Activated CD4-positive, alpha-beta T cell treated with anti-CD3 and anti-CD28 coated beads for 36 hours (primary cell): Measurements from ENCODE around the gene FBN3. TPM values are rescaled to one million over a fixed set of nuclear protein-coding genes. Genes with fewer than 3 reads are reported as not detected.

Source experiments
- ATAC-seq: fragments of 200-7000 bp; cut with Tn5 transposase; one replicate; pipeline ENCODE4 v1.10.0; 2021; ENCODE audit warnings: mild to moderate bottlenecking, moderate library complexity
- CTCF ChIA-PET: fragments of 350-600 bp; sonication (Branson Sonifier 250); formaldehyde crosslinking; loops from one replicate; lab custom pipeline; 2021; ENCODE audit warnings: antibody characterized with exemption; lab: Charles Lee
- POLR2A ChIA-PET: fragments of 350-600 bp; sonication (Branson Sonifier 250); formaldehyde crosslinking; loops from one replicate; lab custom pipeline; 2021; ENCODE audit warnings: antibody characterized with exemption, inconsistent platforms; lab: Charles Lee
- DNase-seq: peaks from one replicate; pipeline ENCODE4 v3.0.0-alpha.2; 2020
- H3K27ac Mint-ChIP-seq: one replicate; pipeline ENCODE4 v1.8.0; 2021; ENCODE audit warnings: mixed read lengths
- H3K27me3 Mint-ChIP-seq: one replicate; pipeline ENCODE4 v1.8.0; 2021; ENCODE audit warnings: mixed read lengths
- H3K36me3 Mint-ChIP-seq: one replicate; pipeline ENCODE4 v1.8.0; 2021; ENCODE audit warnings: low read depth, mixed read lengths
- H3K4me1 Mint-ChIP-seq: one replicate; pipeline ENCODE4 v1.8.0; 2021; ENCODE audit warnings: mixed read lengths
- H3K4me3 Mint-ChIP-seq: one replicate; pipeline ENCODE4 v1.8.0; 2021; ENCODE audit warnings: mild to moderate bottlenecking, moderate library complexity, mixed read lengths
- H3K9me3 Mint-ChIP-seq: one replicate; pipeline ENCODE4 v1.8.0; 2021; ENCODE audit warnings: low read depth, mixed read lengths
- intact Hi-C, 2 experiments: fragments of 100-400 bp; cut with DNase I in 1 of 2; cut with micrococcal nuclease in 1 of 2; formaldehyde crosslinking; loops; one replicate each; pipeline versions ENCODE4 v1.14.2 to v1.15.1; 2022 to 2024; cut with DNase I, micrococcal nuclease
- total RNA-seq, 2 experiments: library from RNA; stranded (reverse); gene quantifications; one replicate each; pipeline ENCODE4 v1.2.3, GENCODE V29; 2021

The FBN3 gene
- total RNA-seq, 2 experiments from 2014 or later = not detected

DNA sequence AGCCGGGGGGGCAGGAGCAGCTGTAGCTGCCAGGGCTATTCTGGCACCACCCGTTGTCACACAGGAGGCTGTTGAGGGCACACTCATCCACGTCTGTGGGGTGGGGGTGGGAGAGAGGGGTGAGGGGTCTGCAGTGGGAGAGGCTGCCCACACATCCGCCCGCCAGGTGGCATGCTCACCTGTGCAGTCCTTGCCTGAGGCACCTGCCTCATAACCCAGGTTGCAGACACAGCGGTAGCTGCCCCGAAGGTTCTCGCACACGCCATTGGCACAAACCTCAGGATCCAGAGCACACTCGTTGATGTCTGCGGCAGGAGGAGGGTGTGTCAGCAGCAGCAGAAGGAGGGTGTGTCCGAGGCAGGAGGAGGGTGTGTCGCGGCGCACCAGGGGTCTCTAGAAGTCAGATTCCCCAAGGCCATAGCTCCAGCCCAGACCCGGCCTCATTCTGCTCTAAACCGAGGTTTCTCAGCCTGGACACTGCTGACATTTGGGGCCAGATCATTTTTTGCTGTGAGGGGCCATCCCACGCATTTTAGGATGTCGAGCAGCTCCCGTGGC, 20.3 kb downstream of the FBN3 start:
- Mint-ChIP-seq H3K27me3 (peaks cover 2% of the 10 kb centered on the region), H3K9me3 (no peaks in the 10 kb centered on the region), H3K36me3 (no peaks in the 10 kb centered on the region), H3K4me1 (no peaks in the 10 kb centered on the region), H3K4me3 (no peak overlapping the region), H3K27ac (no peak overlapping the region)
- ATAC-seq (no peak), DNase-seq (no peak)
- ChIA-PET CTCF (interaction anchor here (0.6 kb wide), 1 partner anchor 12 kb away, joined by 3 read pairs; no protein-coding TSS in a partner anchor), POLR2A (no interaction called here)
- intact Hi-C loops = no loop called here

GRCh38 chr19:8128551-8128950, 20.8 kb downstream of the FBN3 start:
- peaks cover 5% of the 10 kb centered on the region for H3K27me3 Mint-ChIP-seq
- H3K27ac Mint-ChIP-seq = no peak overlapping the region
- ATAC-seq (no peak), DNase-seq (no peak)
- intact Hi-C loops = no loop called here
- no peaks in the 10 kb centered on the region for H3K9me3 Mint-ChIP-seq
- H3K4me3 Mint-ChIP-seq = no peak overlapping the region
- no peaks in the 10 kb centered on the region for H3K36me3 Mint-ChIP-seq
- no peaks in the 10 kb centered on the region for H3K4me1 Mint-ChIP-seq
- ChIA-PET CTCF (no interaction called here), POLR2A (no interaction called here)

DNA sequence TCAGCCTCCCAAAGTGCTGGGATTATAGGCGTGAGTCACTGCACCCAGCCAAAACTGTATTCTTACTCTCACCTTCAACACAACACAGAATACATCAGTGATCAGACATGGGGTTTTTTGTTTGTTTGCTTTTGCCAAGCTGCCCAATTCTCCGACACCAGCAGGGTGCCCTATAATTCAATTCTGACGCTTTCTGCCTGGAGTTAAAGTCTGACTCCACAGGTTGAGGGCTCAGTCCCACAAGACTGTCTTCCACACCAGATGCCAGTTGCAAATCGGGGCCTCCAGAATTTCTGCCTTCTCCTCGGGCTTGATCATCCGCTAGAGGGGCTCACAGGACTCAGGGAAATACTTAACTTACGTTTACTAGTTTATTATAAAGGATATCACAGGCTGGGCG, 22.1 kb downstream of the FBN3 start:
- intact Hi-C loops = no loop called here
- H3K36me3 Mint-ChIP-seq = no peaks in the 10 kb centered on the region
- POLR2A ChIA-PET = no interaction called here

GRCh38 chr19:8126511-8126910, 22.9 kb downstream of the FBN3 start:
- DNase-seq (no peak), ATAC-seq (no peak)
- no peak overlapping the region for H3K27ac Mint-ChIP-seq
- no peaks in the 10 kb centered on the region for H3K4me1 Mint-ChIP-seq
- no peaks in the 10 kb centered on the region for H3K9me3 Mint-ChIP-seq
- peaks cover 5% of the 10 kb centered on the region for H3K27me3 Mint-ChIP-seq
- intact Hi-C loops = no loop called here
- CTCF ChIA-PET = no interaction called here
- H3K4me3 Mint-ChIP-seq = no peak overlapping the region
- no peaks in the 10 kb centered on the region for H3K36me3 Mint-ChIP-seq
- POLR2A ChIA-PET = no interaction called here

More for the DNA sequence above, 22.1 kb downstream of the FBN3 start:
- no peaks in the 10 kb centered on the region for H3K9me3 Mint-ChIP-seq
- H3K4me3 Mint-ChIP-seq = no peak overlapping the region
- CTCF ChIA-PET = no interaction called here
- H3K27ac Mint-ChIP-seq = no peak overlapping the region
- DNase-seq (no peak), ATAC-seq (no peak)
- H3K4me1 Mint-ChIP-seq = no peaks in the 10 kb centered on the region
- H3K27me3 Mint-ChIP-seq = peaks cover 5% of the 10 kb centered on the region

- intact Hi-C loops = no loop called here
- Mint-ChIP-seq H3K27me3 (peaks cover 5% of the 10 kb centered on the region), H3K4me3 (no peak overlapping the region), H3K36me3 (no peaks in the 10 kb centered on the region), H3K9me3 (no peaks in the 10 kb centered on the region), H3K4me1 (no peaks in the 10 kb centered on the region), H3K27ac (no peak overlapping the region)
- CTCF ChIA-PET = no interaction called here
- no peak for DNase-seq
- ATAC-seq = no peak
- POLR2A ChIA-PET = no interaction called here
These were observed 23.4 kb downstream of the FBN3 start for GRCh38 chr19:8126008-8126407.

GRCh38 chr19:8123683-8124082, 25.7 kb downstream of the FBN3 start:
- Mint-ChIP-seq H3K27me3 (peaks cover 3% of the 10 kb centered on the region), H3K27ac (no peak overlapping the region)
- ATAC-seq = no peak

GRCh38 chr19:8120636-8121480, 28.5 kb downstream of the FBN3 start:
- no peaks in the 10 kb centered on the region for H3K4me1 Mint-ChIP-seq
- DNase-seq = no peak
- H3K36me3 Mint-ChIP-seq = no peaks in the 10 kb centered on the region
- ChIA-PET POLR2A (no interaction called here), CTCF (no interaction called here)
- no peak for ATAC-seq
- intact Hi-C loops = no loop called here
- H3K9me3 Mint-ChIP-seq = no peaks in the 10 kb centered on the region
- H3K27ac Mint-ChIP-seq = no peak overlapping the region
- H3K4me3 Mint-ChIP-seq = no peak overlapping the region
- peaks cover 3% of the 10 kb centered on the region for H3K27me3 Mint-ChIP-seq

More at GRCh38 chr19:8123683-8124082, 25.7 kb downstream of the FBN3 start:
- intact Hi-C loops = no loop called here
- Mint-ChIP-seq H3K4me3 (no peak overlapping the region), H3K9me3 (no peaks in the 10 kb centered on the region), H3K36me3 (no peaks in the 10 kb centered on the region), H3K4me1 (no peaks in the 10 kb centered on the region)
- no peak for DNase-seq
- POLR2A ChIA-PET = interaction anchor here (0.7 kb wide), 1 partner anchor 16 kb away, joined by 3 read pairs; no protein-coding TSS in a partner anchor
- CTCF ChIA-PET = no interaction called here

DNA sequence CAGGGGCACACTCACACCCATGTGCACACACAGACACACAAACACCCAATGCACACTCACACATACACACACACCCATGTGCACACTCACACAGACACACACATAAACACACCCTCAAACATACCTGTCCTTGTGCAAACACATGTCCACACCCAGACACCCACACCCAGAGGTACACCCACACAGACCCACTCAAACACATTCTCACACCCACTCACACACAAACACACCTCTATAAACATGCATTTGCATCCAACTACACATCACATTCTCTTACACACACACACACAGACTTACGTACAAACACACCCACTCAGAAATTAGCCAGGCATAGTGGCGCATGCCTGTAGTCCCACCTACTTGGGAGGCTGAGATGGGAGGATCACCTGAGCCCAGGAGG, 31.4 kb downstream of the FBN3 start:
- no peaks in the 10 kb centered on the region for H3K4me1 Mint-ChIP-seq
- H3K9me3 Mint-ChIP-seq = no peaks in the 10 kb centered on the region
- ATAC-seq (no peak), DNase-seq (no peak)
- no peak overlapping the region for H3K4me3 Mint-ChIP-seq
- H3K27ac Mint-ChIP-seq = no peak overlapping the region
- no peaks in the 10 kb centered on the region for H3K36me3 Mint-ChIP-seq
- POLR2A ChIA-PET = no interaction called here
- H3K27me3 Mint-ChIP-seq = no peaks in the 10 kb centered on the region
- intact Hi-C loops = no loop called here
- CTCF ChIA-PET = no interaction called here

- ATAC-seq (no peak), DNase-seq (peak; percentile 25)
- CTCF ChIA-PET = no interaction called here
- H3K36me3 Mint-ChIP-seq = no peaks in the 10 kb centered on the region
- H3K4me1 Mint-ChIP-seq = no peaks in the 10 kb centered on the region
- no peaks in the 10 kb centered on the region for H3K27me3 Mint-ChIP-seq
- H3K9me3 Mint-ChIP-seq = no peaks in the 10 kb centered on the region
- POLR2A ChIA-PET = no interaction called here
- intact Hi-C loops = no loop called here
- no peak overlapping the region for H3K27ac Mint-ChIP-seq
- H3K4me3 Mint-ChIP-seq = no peak overlapping the region
These were observed 32.7 kb downstream of the FBN3 start for GRCh38 chr19:8116437-8117293.

DNA sequence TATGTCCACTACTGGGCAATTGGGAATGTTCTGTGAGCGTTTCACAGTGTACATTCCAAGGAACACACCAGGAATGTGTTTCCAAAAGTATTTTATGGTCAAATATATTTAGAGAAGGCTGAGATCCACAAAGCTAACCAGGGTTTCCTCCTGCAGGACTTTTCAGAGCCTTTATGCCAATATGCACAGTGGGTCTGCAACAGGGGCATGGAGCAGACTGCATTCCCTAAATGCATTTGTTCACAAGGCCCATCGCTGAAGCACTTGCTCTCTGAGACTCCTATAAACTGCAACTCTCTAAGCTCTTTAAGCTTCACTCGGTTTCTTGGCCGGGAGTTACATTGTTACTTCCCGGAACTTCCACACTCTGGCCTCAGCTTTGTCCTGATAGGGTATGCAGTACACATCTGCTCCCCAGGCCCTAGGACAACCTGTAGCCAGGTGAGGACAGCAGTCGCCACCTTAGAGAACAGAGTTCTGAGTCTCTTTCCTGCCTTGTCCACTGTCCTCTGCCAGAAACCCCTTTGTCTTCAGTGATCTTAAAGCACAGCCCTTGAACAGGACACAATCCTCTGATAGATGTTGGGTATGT, 33.5 kb downstream of the FBN3 start:
- CTCF ChIA-PET = interaction anchor here (0.6 kb wide), 2 partner anchors 10 to 26 kb away, joined by 3 read pairs; no protein-coding TSS in a partner anchor
- DNase-seq (no peak), ATAC-seq (no peak)
- Mint-ChIP-seq H3K4me3 (no peak overlapping the region), H3K27me3 (no peaks in the 10 kb centered on the region), H3K27ac (no peak overlapping the region), H3K9me3 (no peaks in the 10 kb centered on the region), H3K36me3 (no peaks in the 10 kb centered on the region), H3K4me1 (no peaks in the 10 kb centered on the region)
- POLR2A ChIA-PET = no interaction called here
- intact Hi-C loops = no loop called here

DNA sequence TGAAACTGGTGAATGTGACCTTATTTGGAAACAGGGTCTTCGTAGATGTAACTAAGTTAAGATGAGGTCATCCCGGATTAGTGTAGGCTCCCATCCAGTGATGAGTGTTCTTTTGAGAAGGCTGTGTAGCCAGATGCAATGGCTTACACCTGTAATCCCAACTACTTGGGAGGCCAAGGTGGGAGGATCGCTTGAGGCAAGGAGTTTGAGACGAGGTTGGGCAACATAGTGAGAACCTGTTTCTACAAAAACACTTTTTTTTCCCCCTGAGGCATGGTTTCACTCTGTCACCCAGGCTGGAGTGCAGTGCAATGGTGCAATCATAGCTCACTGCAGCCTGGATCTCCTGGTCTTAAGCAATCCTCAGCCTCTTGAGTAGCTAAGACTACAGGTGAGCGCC, 36.4 kb downstream of the FBN3 start:
- Mint-ChIP-seq H3K36me3 (no peaks in the 10 kb centered on the region), H3K4me1 (no peaks in the 10 kb centered on the region), H3K9me3 (no peaks in the 10 kb centered on the region), H3K27ac (no peak overlapping the region), H3K27me3 (peaks cover 8% of the 10 kb centered on the region), H3K4me3 (no peak overlapping the region)
- CTCF ChIA-PET = no interaction called here
- intact Hi-C loops = no loop called here
- DNase-seq = no peak
- POLR2A ChIA-PET = no interaction called here
- no peak for ATAC-seq
